K562 (cell line): ENCODE measurements around the gene ATAD3C. TPM values are rescaled to one million over a fixed set of nuclear protein-coding genes. Genes with fewer than 3 reads are reported as not detected.

ENCODE experiments used
- C11orf30 ChIP-seq: fragments of 450-650 bp; IDR thresholded peaks from 2 replicates; pipeline ENCODE4 v1.6.1; 2016; ENCODE audit warnings: low read depth, mild to moderate bottlenecking
- CBX8 ChIP-seq: fragments of 200-600 bp; sonication (generic); IDR thresholded peaks from 2 replicates; pipeline ENCODE4 v1.6.1; 2012; ENCODE audit warnings: borderline replicate concordance, mixed run types, low read depth, mild to moderate bottlenecking, moderate library complexity, mixed read lengths, low read length, control low read depth, inconsistent platforms; ENCODE audit not compliant: poor library complexity, severe bottlenecking; ENCODE audit errors: extremely low read depth
- ELF1 ChIP-seq: fragments of 200-800 bp; sonication (Bioruptor generic); IDR thresholded peaks from 2 replicates; pipeline ENCODE4 v1.6.1; 2016; ENCODE audit warnings: missing genetic modification characterization, missing compliant biosample characterization
- GMEB1 ChIP-seq: fragments of 250-450 bp; sonication (Bioruptor Pico); IDR thresholded peaks from 2 replicates; pipeline ENCODE4 v1.4.0; 2020; ENCODE audit warnings: mild to moderate bottlenecking
- KAT7 ChIP-seq: sonication (generic); formaldehyde crosslinking; IDR thresholded peaks from 2 replicates; pipeline ENCODE4 v1.8.0; 2022; ENCODE audit warnings: missing genetic modification reagents, mild to moderate bottlenecking, borderline replicate concordance
- KDM1A ChIP-seq, 2 experiments: fragments of 450-650 bp; IDR thresholded peaks; 2 replicates each; pipeline ENCODE4 v1.6.1; 2016; ENCODE audit warnings: mild to moderate bottlenecking in 2 of 2
- NR2F6 ChIP-seq: fragments of 450-650 bp; formaldehyde crosslinking; IDR thresholded peaks from 2 replicates; pipeline ENCODE4 v1.4.0; 2020; ENCODE audit warnings: mild to moderate bottlenecking
- PREB ChIP-seq: sonication (generic); formaldehyde crosslinking; IDR thresholded peaks from 2 replicates; pipeline ENCODE4 v1.8.1; 2023; ENCODE audit warnings: mild to moderate bottlenecking, missing genetic modification reagents
- PYGO2 ChIP-seq: fragments of 450-650 bp; IDR thresholded peaks from 2 replicates; pipeline ENCODE4 v1.6.1; 2016; ENCODE audit warnings: mild to moderate bottlenecking, missing genetic modification characterization, moderate library complexity, missing compliant biosample characterization
- SAFB2 ChIP-seq: fragments of 200-400 bp; formaldehyde crosslinking; IDR thresholded peaks from 2 replicates; pipeline ENCODE4 v1.6.1; 2018; ENCODE audit warnings: borderline replicate concordance, low read length, low read depth, moderate library complexity; ENCODE audit not compliant: severe bottlenecking
- SMAD4 ChIP-seq: fragments of 250-450 bp; sonication (Bioruptor Pico); conservative IDR thresholded peaks from 2 replicates; pipeline ENCODE4 v1.8.0; 2021; ENCODE audit warnings: inconsistent platforms, mild to moderate bottlenecking, moderate library complexity
- ZNF3 ChIP-seq: fragments of 250-450 bp; sonication (Bioruptor Pico); IDR thresholded peaks from 2 replicates; pipeline ENCODE4 v1.5.0; 2021; ENCODE audit warnings: mild to moderate bottlenecking, moderate library complexity
- polyA plus RNA-seq, 8 experiments: library from polyadenylated mRNA; depleted of rRNA in 4 of 8; stranded (reverse) in 5 of 8; unstranded in 3 of 8; fragments of >200 nt; fragmentation: Nextera tagmentation in 2 of 8; fragmentation: Illumina TruSeq in 1 of 8; extraction: Ambion mirVana in 2 of 8; extraction: Trizol in 1 of 8; gene quantifications; 2 replicates each; pipeline versions ENCODE4 v1.2.1 to v1.2.3, GENCODE V29; 2011 to 2014; ENCODE audit warnings: inconsistent platforms in 1 of 8, missing spikeins in 1 of 8
- total RNA-seq, 7 experiments: library from RNA; depleted of rRNA in 6 of 7; stranded (reverse); fragments of >200 nt in 6 of 7; fragmentation: Illumina TruSeq in 2 of 7; extraction: Trizol in 2 of 7; gene quantifications; 2 replicates each; pipeline versions ENCODE4 v1.2.1 to v1.2.3, GENCODE V29; 2011 to 2021; ENCODE audit warnings: low replicate concordance in 1 of 7

Gene ATAD3C
- total and polyA plus RNA-seq, 9 of the 15 experiments (the other 6 are each of a cell fraction or from before 2014, with no cell fraction given), result 0.03 to 0.18 TPM; not detected in 7

GRCh38 chr1:1423245-1423597, 26.3 kb upstream of the ATAD3C start (continued):
- TF ChIP-seq PREB (CRISPR knock-in tag) (no peak), ZNF3 (CRISPR knock-in tag) (peak; percentile 97), KAT7 (CRISPR knock-in tag) (no peak), KDM1A (IDR thresholded peaks at IDR 0.05) (peak in 1 of 2 experiments; percentile 35; a peak in 1 of 4 replicates), SAFB2 (no peak), NR2F6 (CRISPR knock-in tag) (no peak), GMEB1 (no peak), PYGO2 (no peak), ELF1 (tag) (peak; percentile 9; the same call in 1 of the 2 replicates), CBX8 (no peak), C11orf30 (no peak), SMAD4 (CRISPR knock-in tag) (no peak)
